K562 (cell line): ENCODE data around the gene PNCK. TPM values are rescaled to one million over a fixed set of nuclear protein-coding genes. Genes with fewer than 3 reads are reported as not detected.

Source experiments
- ATAC-seq: fragments of 200-7000 bp; cut with Tn5 transposase; 3 replicates; pipeline ENCODE4 v1.9.1; 2020; ENCODE audit warnings: moderate library complexity
- BruUV-seq: library from RNA; stranded (reverse); fragments of 400-500 nt; replicated peaks from 2 replicates; lab custom pipeline; 2021; lab: Mats Ljungman, UMichigan
- CTCF ChIA-PET: fragments of 300-600 bp; formaldehyde crosslinking; extraction: SDS; loops from one replicate; lab custom pipeline; 2021; ENCODE audit warnings: low intra/inter-chr PET ratio; lab: Yijun Ruan, JAX
- POLR2A ChIA-PET: fragments of 300-600, 350-650 bp; sonication (Branson Sonifier 250); formaldehyde crosslinking; extraction: SDS; loops from one replicate; lab custom pipeline; 2021; ENCODE audit warnings: antibody characterized with exemption, inconsistent platforms; lab: Yijun Ruan, JAX
- DNase-seq, 4 experiments: peaks; one replicate each; pipeline versions ENCODE4 v3.0.0 to v3.0.0-alpha.2; 2011 to 2018; ENCODE audit warnings: low spot score in 3 of 4, mixed read lengths in 3 of 4; ENCODE audit errors: extremely low read depth in 1 of 4
- FAIRE-seq: peaks from 2 replicates; lab custom pipeline; 2011; peaks lifted over from hg19 to GRCh38; lab: Jason Lieb, UNC
- H2AFZ ChIP-seq: 2 replicates; pipeline ENCODE4 v1.6.0; 2011; ENCODE audit warnings: low read depth, low read length, control low read depth, inconsistent platforms
- H3K27ac ChIP-seq: fragments of 200-600 bp; 3 replicates; pipeline ENCODE4 v1.8.0; 2011; ENCODE audit warnings: low read depth, mild to moderate bottlenecking, control low read depth, inconsistent platforms, low read length, moderate library complexity, mixed read lengths; ENCODE audit errors: extremely low read depth
- H3K27me3 ChIP-seq, 2 experiments: fragments of 300-600 bp in 1 of 2; 2 replicates in 1 of 2; 3 replicates in 1 of 2; pipeline versions ENCODE4 v1.6.0 to v1.8.0; 2011; ENCODE audit warnings: inconsistent platforms in 2 of 2, low read length in 2 of 2, mild to moderate bottlenecking in 1 of 2, mixed read lengths in 1 of 2, moderate library complexity in 1 of 2; ENCODE audit not compliant: control insufficient read depth in 2 of 2, insufficient read depth in 2 of 2
- H3K36me3 ChIP-seq: fragments of 300-600 bp; 3 replicates; pipeline ENCODE4 v1.8.0; 2011; ENCODE audit warnings: mild to moderate bottlenecking, low read length, inconsistent platforms; ENCODE audit not compliant: control insufficient read depth, insufficient read depth
- H3K4me1 ChIP-seq, 2 experiments: fragments of 200-600 bp in 1 of 2; replicated peaks in 1 of 2; 2 replicates in 1 of 2; 3 replicates in 1 of 2; pipeline versions ENCODE4 v1.5.1 to v1.8.0; 2011; ENCODE audit warnings: inconsistent platforms in 2 of 2, low read length in 2 of 2, mild to moderate bottlenecking in 1 of 2, mixed read lengths in 1 of 2, moderate library complexity in 1 of 2; ENCODE audit not compliant: control insufficient read depth in 2 of 2, insufficient read depth in 2 of 2
- H3K4me2 ChIP-seq: 2 replicates; pipeline ENCODE4 v1.6.1; 2011; ENCODE audit warnings: low read length, control low read depth, inconsistent platforms, mixed read lengths; ENCODE audit not compliant: insufficient read depth
- H3K4me3 ChIP-seq: fragments of 200-600 bp; sonication (generic), shearing (Covaris generic); 2 replicates; pipeline ENCODE4 v1.5.1; 2016; ENCODE audit warnings: control low read depth, inconsistent platforms
- H3K79me2 ChIP-seq: fragments of 200-600 bp; 3 replicates; pipeline ENCODE4 v1.8.0; 2011; ENCODE audit warnings: low read length, inconsistent platforms; ENCODE audit not compliant: control insufficient read depth, insufficient read depth
- H3K9ac ChIP-seq, 2 experiments: 2 replicates each; pipeline versions ENCODE4 v1.6.0 to v1.6.1; 2011; ENCODE audit warnings: low read depth in 2 of 2, low read length in 2 of 2, control low read depth in 1 of 2, inconsistent platforms in 1 of 2, mild to moderate bottlenecking in 1 of 2, mixed read lengths in 1 of 2; ENCODE audit not compliant: insufficient read depth in 1 of 2
- H3K9me1 ChIP-seq: one replicate; pipeline ENCODE4 v1.6.0; 2011; ENCODE audit warnings: inconsistent platforms, mild to moderate bottlenecking, low read length, moderate library complexity; ENCODE audit not compliant: control insufficient read depth, insufficient read depth
- H3K9me3 ChIP-seq: replicated peaks from 2 replicates; pipeline ENCODE4 v1.5.1; 2011; ENCODE audit warnings: low read depth, low read length, inconsistent platforms; ENCODE audit not compliant: control insufficient read depth, insufficient read depth
- H4K20me1 ChIP-seq: replicated peaks from 2 replicates; pipeline ENCODE4 v1.6.1; 2011; ENCODE audit warnings: low read length, inconsistent platforms, mixed read lengths; ENCODE audit not compliant: control insufficient read depth, insufficient read depth
- DDX20 ChIP-seq: fragments of 450-650 bp; IDR thresholded peaks from 2 replicates; pipeline ENCODE4 v1.6.1; 2016; ENCODE audit warnings: missing genetic modification characterization, low read depth, mild to moderate bottlenecking, missing compliant biosample characterization, moderate library complexity
- ESRRB ChIP-seq: fragments of 250-450 bp; sonication (Bioruptor Pico); IDR thresholded peaks from 2 replicates; pipeline ENCODE4 v1.5.0; 2020; ENCODE audit warnings: mild to moderate bottlenecking, moderate library complexity, borderline replicate concordance
- MCM3 ChIP-seq: fragments of 450-650 bp; IDR thresholded peaks from 2 replicates; pipeline ENCODE4 v1.6.1; 2016
- MYBL2 ChIP-seq, 2 experiments: fragments of 450-650 bp in 1 of 2; sonication (generic) in 1 of 2; formaldehyde crosslinking in 1 of 2; IDR thresholded peaks; 2 replicates each; pipeline versions ENCODE4 v1.6.1 to v1.8.1; 2017 to 2022; ENCODE audit warnings: borderline replicate concordance in 1 of 2, inconsistent platforms in 1 of 2, low read depth in 1 of 2, mild to moderate bottlenecking in 1 of 2, missing genetic modification reagents in 1 of 2, moderate library complexity in 1 of 2
- MYC ChIP-seq, 2 experiments: fragments of 250-450 bp in 1 of 2; sonication (Bioruptor Pico) in 1 of 2; IDR thresholded peaks; 2 replicates each; pipeline versions ENCODE4 v1.5.1 to v1.6.1; 2012 to 2021; ENCODE audit warnings: low read depth in 2 of 2, borderline replicate concordance in 1 of 2, improper control_type of control experiment in 1 of 2, low read length in 1 of 2, mild to moderate bottlenecking in 1 of 2, moderate library complexity in 1 of 2
- NONO ChIP-seq, 2 experiments: fragments of 200-400 bp in 1 of 2; fragments of 450-650 bp in 1 of 2; formaldehyde crosslinking in 1 of 2; IDR thresholded peaks; 2 replicates each; pipeline ENCODE4 v1.6.1; 2017; ENCODE audit warnings: low read depth in 2 of 2, mild to moderate bottlenecking in 2 of 2, moderate library complexity in 2 of 2, low read length in 1 of 2
- PHF21A ChIP-seq: fragments of 450-650 bp; IDR thresholded peaks from 2 replicates; pipeline ENCODE4 v1.6.1; 2017; ENCODE audit warnings: low read depth, borderline replicate concordance
- RAD21 ChIP-seq, 2 experiments: fragments of 250-450 bp in 1 of 2; fragments of 450-650 bp in 1 of 2; sonication (Bioruptor Pico) in 1 of 2; formaldehyde crosslinking in 1 of 2; IDR thresholded peaks in 1 of 2; conservative IDR thresholded peaks in 1 of 2; 2 replicates each; pipeline versions ENCODE4 v1.4.0 to v1.8.0; 2020 to 2022; ENCODE audit warnings: mild to moderate bottlenecking in 2 of 2, moderate library complexity in 1 of 2
- SIN3B ChIP-seq: fragments of 450-650 bp; IDR thresholded peaks from 2 replicates; pipeline ENCODE4 v1.6.1; 2017; ENCODE audit warnings: low read depth, mild to moderate bottlenecking, moderate library complexity
- SMAD1 ChIP-seq: fragments of 150-350 bp; IDR thresholded peaks from 2 replicates; pipeline ENCODE4 v1.6.1; 2014; ENCODE audit warnings: low read length, low read depth; ENCODE audit not compliant: partially characterized antibody
- SNIP1 ChIP-seq: fragments of 450-650 bp; IDR thresholded peaks from 2 replicates; pipeline ENCODE4 v1.7.1; 2017; ENCODE audit warnings: low read depth, mild to moderate bottlenecking
- TAF1 ChIP-seq: IDR thresholded peaks from 2 replicates; pipeline ENCODE4 v1.6.1; 2011; ENCODE audit warnings: mild to moderate bottlenecking, low read length, moderate library complexity; ENCODE audit not compliant: insufficient read depth, control insufficient read depth, severe bottlenecking; ENCODE audit errors: extremely low read depth
- TCF7L2 ChIP-seq: fragments of 150-350 bp; IDR thresholded peaks from 2 replicates; pipeline ENCODE4 v1.6.1; 2016; ENCODE audit warnings: low read depth, mild to moderate bottlenecking, low read length, moderate library complexity
- ZBTB17 ChIP-seq: fragments of 450-650 bp; formaldehyde crosslinking; IDR thresholded peaks from 2 replicates; pipeline ENCODE4 v1.4.0; 2020; ENCODE audit warnings: mild to moderate bottlenecking
- ZNF766 ChIP-seq: fragments of 200-800 bp; sonication (Bioruptor generic); conservative IDR thresholded peaks from 2 replicates; pipeline ENCODE4 v1.6.1; 2016; ENCODE audit warnings: missing genetic modification characterization, missing compliant biosample characterization
- ZNF77 ChIP-seq: fragments of 250-450 bp; sonication (Bioruptor Pico); IDR thresholded peaks from 2 replicates; pipeline ENCODE4 v1.5.0; 2020
- WGBS: fragments of 100-300 bp; shearing (Covaris generic); methylation state at CpG from one replicate; pipeline ENCODE4 v1.1.6; 2016; ENCODE audit warnings: low coverage, mixed read lengths; ENCODE audit not compliant: insufficient coverage; ENCODE audit errors: missing lambda C conversion rate; 5-methylcytosine and 5-hydroxymethylcytosine counted together
- in situ Hi-C: fragments of 300-500 bp; cut with MboI; formaldehyde crosslinking; loops from 4 replicates; pipeline ENCODE4 v1.15.0; 2018; ENCODE audit warnings: inconsistent platforms, mixed read lengths
- intact Hi-C: fragments of 100-400 bp; cut with micrococcal nuclease; formaldehyde crosslinking; loops from 2 replicates; pipeline ENCODE4 v1.14.2; 2022
- polyA plus RNA-seq, 8 experiments: library from polyadenylated mRNA; depleted of rRNA in 4 of 8; stranded (reverse) in 5 of 8; unstranded in 3 of 8; fragments of >200 nt; fragmentation: Nextera tagmentation in 2 of 8; fragmentation: Illumina TruSeq in 1 of 8; extraction: Ambion mirVana in 2 of 8; extraction: Trizol in 1 of 8; gene quantifications; 2 replicates each; pipeline versions ENCODE4 v1.2.1 to v1.2.3, GENCODE V29; 2011 to 2014; ENCODE audit warnings: inconsistent platforms in 1 of 8, missing spikeins in 1 of 8
- total RNA-seq, 7 experiments: library from RNA; depleted of rRNA in 6 of 7; stranded (reverse); fragments of >200 nt in 6 of 7; fragmentation: Illumina TruSeq in 2 of 7; extraction: Trizol in 2 of 7; gene quantifications; 2 replicates each; pipeline versions ENCODE4 v1.2.1 to v1.2.3, GENCODE V29; 2011 to 2021; ENCODE audit warnings: low replicate concordance in 1 of 7
- TF ChIP-seq, protein P1 (sequence below): sonication (generic); formaldehyde crosslinking; IDR thresholded peaks from 2 replicates; pipeline ENCODE4 v1.9.0; 2022; ENCODE audit warnings: mild to moderate bottlenecking, missing genetic modification reagents
- TF ChIP-seq, protein P2 (sequence below), 3 experiments: IDR thresholded peaks in 2 of 3; conservative IDR thresholded peaks in 1 of 3; 2 replicates each; pipeline ENCODE4 v1.5.1; 2011 to 2012; ENCODE audit warnings: low read length in 3 of 3, mild to moderate bottlenecking in 3 of 3, control low read depth in 2 of 3, improper control_type of control experiment in 1 of 3, inconsistent platforms in 1 of 3, low read depth in 1 of 3, mixed read lengths in 1 of 3, moderate library complexity in 1 of 3; ENCODE audit not compliant: insufficient read depth in 2 of 3

Gene PNCK
- total and polyA plus RNA-seq, 9 of the 15 experiments (the other 6 are each of a cell fraction or from before 2014, with no cell fraction given) = 0.13 to 7.5 (median 1.2) TPM; not detected in 1

DNA sequence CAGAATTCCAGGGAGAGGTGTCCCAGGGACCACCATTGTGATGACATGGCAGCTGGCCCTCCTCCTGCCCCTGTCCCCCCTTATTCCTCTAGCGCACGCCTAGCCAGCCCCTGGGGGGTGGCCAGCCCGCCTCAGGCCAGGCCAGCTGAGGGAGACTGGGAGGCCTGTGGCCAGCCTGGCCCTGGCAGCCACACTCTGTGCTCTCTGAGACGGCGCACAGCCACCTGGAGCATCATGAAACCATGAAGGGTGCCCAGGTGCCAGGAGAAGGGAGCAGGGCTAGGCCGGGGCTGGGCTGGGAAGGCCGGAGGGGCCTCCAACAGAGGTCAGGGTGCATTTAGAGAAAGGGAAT lies 41.0 kb downstream of the PNCK start (continued):
- TF ChIP-seq SMAD1 (no peak), ZNF766 (no peak), NONO (IDR thresholded peaks at IDR 0.05; ENCODE audit: low read depth in 2 of 2, low read length in 1 of 2) (no peak), PHF21A (no peak)

DNA sequence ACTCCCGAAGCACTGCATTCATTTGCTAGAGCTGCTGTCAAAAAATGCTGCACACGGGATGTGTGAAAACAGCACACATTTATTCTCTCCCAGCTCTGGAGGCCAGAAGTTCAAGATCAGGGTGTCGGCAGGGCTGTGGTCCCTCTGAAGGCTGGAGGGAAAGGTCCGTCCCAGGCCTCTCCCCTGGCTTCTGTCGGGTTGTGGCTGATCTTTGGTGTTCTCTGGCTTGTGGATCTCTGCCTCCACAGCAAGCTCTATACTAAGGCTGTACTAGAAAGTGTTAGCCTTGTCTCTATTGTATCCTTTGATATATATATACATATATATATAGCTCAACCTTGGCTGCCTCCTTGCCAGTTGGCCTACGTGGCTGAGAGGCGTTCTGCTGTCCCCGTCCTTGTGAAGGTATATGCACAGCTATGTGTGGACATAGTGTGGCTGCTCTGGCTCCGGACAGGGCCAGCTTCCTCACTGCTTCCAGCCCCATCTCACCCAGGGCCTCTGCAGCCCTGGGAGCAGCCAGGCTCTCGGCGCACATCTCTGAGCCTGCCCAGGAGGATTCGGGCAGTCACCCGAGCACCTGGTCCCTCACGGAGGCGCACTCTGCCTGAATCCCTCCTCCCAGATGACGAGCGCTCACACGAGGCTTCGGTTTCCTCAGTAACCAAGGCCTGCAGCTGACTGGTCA lies 41.6 kb downstream of the PNCK start:
- no peak for DNase-seq
- no peak overlapping the region for H3K4me3 ChIP-seq
- ATAC-seq = no peak
- H3K27me3 ChIP-seq = peaks cover 11 to 85% of the 10 kb centered on the region in 2 experiments; a peak in 4 of 5 replicates
- no TSS peak for BruUV-seq
- no peaks in the 10 kb centered on the region for H3K79me2 ChIP-seq
- H3K9me3 ChIP-seq = no peaks in the 10 kb centered on the region
- POLR2A ChIA-PET = interaction anchor here (0.5 to 0.9 kb wide), 3 partner anchors 16 to 91 kb away, joined by 3 read pairs; no protein-coding TSS in a partner anchor
- peaks cover 0 to 14% of the 10 kb centered on the region in 2 experiments; a peak in 2 of 5 replicates for H3K4me1 ChIP-seq
- no peak overlapping the region for H3K27ac ChIP-seq
- CTCF ChIA-PET = no interaction called here
- H4K20me1 ChIP-seq = no peaks in the 10 kb centered on the region
- no peaks in the 10 kb centered on the region for H3K36me3 ChIP-seq
- intact Hi-C loops = no loop called here
- no peak overlapping the region for H2AFZ ChIP-seq
- WGBS = 4% methylated on average over 17 of the region's 19 CpGs
- no peak overlapping the region for H3K9ac ChIP-seq
- in situ Hi-C loops = no loop called here
- no peak overlapping the region for H3K4me2 ChIP-seq
- no peak for FAIRE-seq
- no peaks in the 10 kb centered on the region for H3K9me1 ChIP-seq
- TF ChIP-seq DDX20 (tag) = no peak
- no peak for TF ChIP-seq SNIP1
- no peak for TF ChIP-seq MYC (IDR thresholded peaks at IDR 0.05; ENCODE audit: low read depth, low read length)
- TF ChIP-seq MYC (CRISPR knock-in tag; IDR thresholded peaks at IDR 0.05; ENCODE audit: borderline replicate concordance, low read depth) = no peak
- no peak for TF ChIP-seq RAD21 (CRISPR knock-in tag; conservative IDR thresholded peaks at IDR 0.05 in 1 of 2, IDR thresholded peaks at IDR 0.05 in 1 of 2)
- TF ChIP-seq, protein P1, sequence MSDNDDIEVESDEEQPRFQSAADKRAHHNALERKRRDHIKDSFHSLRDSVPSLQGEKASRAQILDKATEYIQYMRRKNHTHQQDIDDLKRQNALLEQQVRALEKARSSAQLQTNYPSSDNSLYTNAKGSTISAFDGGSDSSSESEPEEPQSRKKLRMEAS (CRISPR knock-in tag) = no peak
- TF ChIP-seq MCM3 = no peak
- no peak for TF ChIP-seq SIN3B
- TF ChIP-seq ESRRB (CRISPR knock-in tag) = no peak
- no peak for TF ChIP-seq MYBL2 (IDR thresholded peaks at IDR 0.05; ENCODE audit: low read depth)
- no peak for TF ChIP-seq MYBL2 (CRISPR knock-in tag; IDR thresholded peaks at IDR 0.05; ENCODE audit: borderline replicate concordance)
- TF ChIP-seq TCF7L2 = no peak
- TF ChIP-seq, protein P2, sequence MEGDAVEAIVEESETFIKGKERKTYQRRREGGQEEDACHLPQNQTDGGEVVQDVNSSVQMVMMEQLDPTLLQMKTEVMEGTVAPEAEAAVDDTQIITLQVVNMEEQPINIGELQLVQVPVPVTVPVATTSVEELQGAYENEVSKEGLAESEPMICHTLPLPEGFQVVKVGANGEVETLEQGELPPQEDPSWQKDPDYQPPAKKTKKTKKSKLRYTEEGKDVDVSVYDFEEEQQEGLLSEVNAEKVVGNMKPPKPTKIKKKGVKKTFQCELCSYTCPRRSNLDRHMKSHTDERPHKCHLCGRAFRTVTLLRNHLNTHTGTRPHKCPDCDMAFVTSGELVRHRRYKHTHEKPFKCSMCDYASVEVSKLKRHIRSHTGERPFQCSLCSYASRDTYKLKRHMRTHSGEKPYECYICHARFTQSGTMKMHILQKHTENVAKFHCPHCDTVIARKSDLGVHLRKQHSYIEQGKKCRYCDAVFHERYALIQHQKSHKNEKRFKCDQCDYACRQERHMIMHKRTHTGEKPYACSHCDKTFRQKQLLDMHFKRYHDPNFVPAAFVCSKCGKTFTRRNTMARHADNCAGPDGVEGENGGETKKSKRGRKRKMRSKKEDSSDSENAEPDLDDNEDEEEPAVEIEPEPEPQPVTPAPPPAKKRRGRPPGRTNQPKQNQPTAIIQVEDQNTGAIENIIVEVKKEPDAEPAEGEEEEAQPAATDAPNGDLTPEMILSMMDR (IDR thresholded peaks at IDR 0.05 in 2 of 3, conservative IDR thresholded peaks at IDR 0.05 in 1 of 3; ENCODE audit: insufficient read depth in 2 of 3, low read depth in 1 of 3, low read length in 3 of 3) = no peak
- no peak for TF ChIP-seq TAF1
- no peak for TF ChIP-seq ZNF77
- TF ChIP-seq ZBTB17 = no peak
